Neural progenitor cell (in vitro differentiated cells): ENCODE measurements around the gene ZC2HC1C. TPM values are rescaled to one million over a fixed set of nuclear protein-coding genes. Genes with fewer than 3 reads are reported as not detected.

Experiments used
- DNase-seq: peaks from one replicate; pipeline ENCODE4 v3.0.0-alpha.2; 2016; ENCODE audit warnings: low spot score
- H2AFZ ChIP-seq: fragments of 200-600 bp; sonication (generic); replicated peaks from 2 replicates; pipeline ENCODE4 v1.6.1; 2016; ENCODE audit warnings: antibody characterized with exemption
- H3F3A ChIP-seq: fragments of 200-600 bp; sonication (generic); 2 replicates; pipeline ENCODE4 v1.6.1; 2016; ENCODE audit warnings: antibody characterized with exemption, low read depth
- H3K27ac ChIP-seq: fragments of 200-600 bp; sonication (generic); 2 replicates; pipeline ENCODE4 v1.5.1; 2016; ENCODE audit warnings: mild to moderate bottlenecking
- H3K27me3 ChIP-seq: fragments of 200-600 bp; sonication (generic); 2 replicates; pipeline ENCODE4 v1.6.1; 2016; ENCODE audit warnings: mild to moderate bottlenecking, moderate library complexity
- H3K36me3 ChIP-seq: fragments of 200-600 bp; sonication (generic); 2 replicates; pipeline ENCODE4 v1.5.1; 2016
- H3K4me1 ChIP-seq: fragments of 200-600 bp; sonication (generic); 2 replicates; pipeline ENCODE4 v1.6.1; 2016; ENCODE audit warnings: mixed run types
- H3K4me2 ChIP-seq: fragments of 200-600 bp; sonication (generic); 2 replicates; pipeline ENCODE4 v1.6.1; 2016
- H3K4me3 ChIP-seq: fragments of 200-600 bp; sonication (generic); 2 replicates; pipeline ENCODE4 v1.5.1; 2016
- H3K79me2 ChIP-seq: fragments of 200-600 bp; sonication (generic); 2 replicates; pipeline ENCODE4 v1.6.1; 2016; ENCODE audit warnings: low read depth
- H3K9ac ChIP-seq: fragments of 200-600 bp; sonication (generic); 2 replicates; pipeline ENCODE4 v1.6.1; 2016
- H3K9me3 ChIP-seq: fragments of 200-600 bp; sonication (generic); 2 replicates; pipeline ENCODE4 v1.5.1; 2016; ENCODE audit warnings: low read depth
- H4K20me1 ChIP-seq: fragments of 200-600 bp; sonication (generic); 2 replicates; pipeline ENCODE4 v1.6.1; 2016; ENCODE audit warnings: low read depth
- H3K27ac Mint-ChIP-seq: 3 replicates; pipeline ENCODE4 v1.8.0; 2021; ENCODE audit warnings: mixed read lengths
- H3K27me3 Mint-ChIP-seq: 2 replicates; pipeline ENCODE4 v1.8.0; 2022; ENCODE audit warnings: low read depth, mild to moderate bottlenecking, inconsistent platforms, moderate library complexity, mixed read lengths; ENCODE audit not compliant: insufficient read depth
- H3K36me3 Mint-ChIP-seq: 3 replicates; pipeline ENCODE4 v1.8.0; 2021; ENCODE audit warnings: mixed read lengths
- H3K4me1 Mint-ChIP-seq: 3 replicates; pipeline ENCODE4 v1.8.0; 2021; ENCODE audit warnings: mixed read lengths
- H3K4me3 Mint-ChIP-seq: 3 replicates; pipeline ENCODE4 v1.8.0; 2021; ENCODE audit warnings: mild to moderate bottlenecking, moderate library complexity, mixed read lengths
- H3K9me3 Mint-ChIP-seq: 3 replicates; pipeline ENCODE4 v1.8.0; 2020; ENCODE audit warnings: mixed read lengths
- EZH2 ChIP-seq: fragments of 200-600 bp; sonication (generic); IDR thresholded peaks from 2 replicates; pipeline ENCODE4 v1.6.1; 2017; ENCODE audit warnings: antibody characterized with exemption, mild to moderate bottlenecking, moderate library complexity
- EZH2phosphoT487 ChIP-seq: fragments of 200-600 bp; sonication (generic); IDR thresholded peaks from 2 replicates; pipeline ENCODE4 v1.6.1; 2017; ENCODE audit warnings: antibody characterized with exemption
- total RNA-seq: library from RNA; depleted of rRNA; stranded (reverse); fragments of >200 nt; gene quantifications from 2 replicates; pipeline ENCODE4 v1.2.3, GENCODE V29; 2015; ENCODE audit warnings: low replicate concordance
- TF ChIP-seq, protein P1 (sequence below): fragments of 200-600 bp; sonication (generic); IDR thresholded peaks from 2 replicates; pipeline ENCODE4 v1.5.1; 2017; ENCODE audit warnings: antibody characterized with exemption, mild to moderate bottlenecking

The ZC2HC1C gene
- total RNA-seq, 1 donor from 2014 or later: 0.94 TPM

DNA sequence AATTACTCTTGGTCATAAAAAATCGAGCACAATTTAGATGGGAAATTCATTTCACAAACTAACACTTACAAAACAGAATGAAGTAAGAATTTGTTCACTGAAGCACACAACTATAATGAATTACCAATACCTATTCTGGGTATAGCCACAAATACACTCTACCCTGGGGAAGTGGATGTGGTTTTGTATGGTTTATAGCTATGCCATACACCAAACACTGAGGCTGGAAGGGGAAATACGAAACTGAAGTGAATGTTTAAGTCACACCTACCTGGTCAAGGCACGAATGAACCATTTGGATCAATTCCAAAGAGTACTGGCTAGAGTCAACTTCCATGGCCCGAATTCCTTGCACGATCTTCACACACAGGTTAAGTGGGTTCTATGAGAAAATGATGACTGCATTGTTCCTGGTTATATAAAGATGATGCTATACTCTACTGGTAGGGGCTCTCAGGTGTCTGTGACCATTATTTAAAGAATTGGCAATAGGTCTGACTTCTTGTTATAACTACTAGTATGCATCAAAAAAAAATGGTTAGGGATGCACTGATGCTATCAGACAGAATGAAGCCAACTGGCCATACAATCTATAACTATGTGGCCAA lies 44.6 kb downstream of the ZC2HC1C start:
- Mint-ChIP-seq H3K4me1 (no peaks in the 10 kb centered on the region), H3K4me3 (no peak overlapping the region), H3K36me3 (peaks cover 35% of the 10 kb centered on the region), H3K27me3 (no peaks in the 10 kb centered on the region), H3K27ac (no peak overlapping the region), H3K9me3 (no peaks in the 10 kb centered on the region)
- Histone ChIP-seq H3K4me2 (no peak overlapping the region), H4K20me1 (no peaks in the 10 kb centered on the region), H3K27me3 (no peaks in the 10 kb centered on the region), H2AFZ (no peak overlapping the region), H3K9me3 (no peaks in the 10 kb centered on the region), H3K27ac (no peak overlapping the region), H3K79me2 (no peaks in the 10 kb centered on the region), H3K36me3 (no peaks in the 10 kb centered on the region), H3F3A (no peaks in the 10 kb centered on the region), H3K9ac (no peak overlapping the region), H3K4me3 (no peak overlapping the region), H3K4me1 (no peaks in the 10 kb centered on the region)
- no peak for DNase-seq
- TF ChIP-seq EZH2phosphoT487 (no peak), EZH2 (no peak)
- TF ChIP-seq, protein P1, sequence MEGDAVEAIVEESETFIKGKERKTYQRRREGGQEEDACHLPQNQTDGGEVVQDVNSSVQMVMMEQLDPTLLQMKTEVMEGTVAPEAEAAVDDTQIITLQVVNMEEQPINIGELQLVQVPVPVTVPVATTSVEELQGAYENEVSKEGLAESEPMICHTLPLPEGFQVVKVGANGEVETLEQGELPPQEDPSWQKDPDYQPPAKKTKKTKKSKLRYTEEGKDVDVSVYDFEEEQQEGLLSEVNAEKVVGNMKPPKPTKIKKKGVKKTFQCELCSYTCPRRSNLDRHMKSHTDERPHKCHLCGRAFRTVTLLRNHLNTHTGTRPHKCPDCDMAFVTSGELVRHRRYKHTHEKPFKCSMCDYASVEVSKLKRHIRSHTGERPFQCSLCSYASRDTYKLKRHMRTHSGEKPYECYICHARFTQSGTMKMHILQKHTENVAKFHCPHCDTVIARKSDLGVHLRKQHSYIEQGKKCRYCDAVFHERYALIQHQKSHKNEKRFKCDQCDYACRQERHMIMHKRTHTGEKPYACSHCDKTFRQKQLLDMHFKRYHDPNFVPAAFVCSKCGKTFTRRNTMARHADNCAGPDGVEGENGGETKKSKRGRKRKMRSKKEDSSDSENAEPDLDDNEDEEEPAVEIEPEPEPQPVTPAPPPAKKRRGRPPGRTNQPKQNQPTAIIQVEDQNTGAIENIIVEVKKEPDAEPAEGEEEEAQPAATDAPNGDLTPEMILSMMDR: no peak

DNA sequence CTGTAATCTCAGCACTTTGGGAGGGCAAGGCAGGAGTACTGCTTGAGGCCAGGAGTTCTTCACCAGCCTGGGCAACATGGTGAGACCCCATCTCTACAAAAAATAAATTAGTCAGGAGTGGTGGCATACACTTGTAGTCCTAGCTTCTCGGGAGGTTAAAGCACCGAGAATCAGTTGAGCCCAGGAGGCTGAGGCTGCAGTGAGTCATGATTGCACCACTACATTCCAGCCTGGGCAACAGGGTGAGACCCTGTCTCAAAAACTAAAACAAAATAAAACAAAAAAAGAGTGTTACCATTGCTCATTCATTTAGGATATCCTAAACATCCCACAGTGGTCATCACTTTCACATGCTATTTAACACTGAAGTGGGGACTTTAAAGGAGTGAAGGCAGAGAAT lies 49.6 kb downstream of the ZC2HC1C start:
- H3K27me3 ChIP-seq: no peaks in the 10 kb centered on the region
- H3K4me2 ChIP-seq: no peak overlapping the region
- TF ChIP-seq, protein P1: no peak
- TF ChIP-seq EZH2: no peak
- TF ChIP-seq EZH2phosphoT487: no peak
- no peaks in the 10 kb centered on the region for H4K20me1 ChIP-seq
- H3K27ac Mint-ChIP-seq: no peak overlapping the region
- H3K27ac ChIP-seq: no peak overlapping the region
- H3F3A ChIP-seq: no peaks in the 10 kb centered on the region
- H3K9me3 Mint-ChIP-seq: no peaks in the 10 kb centered on the region
- no peaks in the 10 kb centered on the region for H3K36me3 ChIP-seq
- H3K36me3 Mint-ChIP-seq: peaks cover 18% of the 10 kb centered on the region
- no peak overlapping the region for H3K4me3 ChIP-seq
- no peaks in the 10 kb centered on the region for H3K4me1 Mint-ChIP-seq
- no peak overlapping the region for H3K9ac ChIP-seq
- no peak for DNase-seq
- H3K27me3 Mint-ChIP-seq: no peaks in the 10 kb centered on the region
- H2AFZ ChIP-seq: no peak overlapping the region
- no peaks in the 10 kb centered on the region for H3K79me2 ChIP-seq
- H3K4me3 Mint-ChIP-seq: no peak overlapping the region
- no peaks in the 10 kb centered on the region for H3K4me1 ChIP-seq
- no peaks in the 10 kb centered on the region for H3K9me3 ChIP-seq

DNA sequence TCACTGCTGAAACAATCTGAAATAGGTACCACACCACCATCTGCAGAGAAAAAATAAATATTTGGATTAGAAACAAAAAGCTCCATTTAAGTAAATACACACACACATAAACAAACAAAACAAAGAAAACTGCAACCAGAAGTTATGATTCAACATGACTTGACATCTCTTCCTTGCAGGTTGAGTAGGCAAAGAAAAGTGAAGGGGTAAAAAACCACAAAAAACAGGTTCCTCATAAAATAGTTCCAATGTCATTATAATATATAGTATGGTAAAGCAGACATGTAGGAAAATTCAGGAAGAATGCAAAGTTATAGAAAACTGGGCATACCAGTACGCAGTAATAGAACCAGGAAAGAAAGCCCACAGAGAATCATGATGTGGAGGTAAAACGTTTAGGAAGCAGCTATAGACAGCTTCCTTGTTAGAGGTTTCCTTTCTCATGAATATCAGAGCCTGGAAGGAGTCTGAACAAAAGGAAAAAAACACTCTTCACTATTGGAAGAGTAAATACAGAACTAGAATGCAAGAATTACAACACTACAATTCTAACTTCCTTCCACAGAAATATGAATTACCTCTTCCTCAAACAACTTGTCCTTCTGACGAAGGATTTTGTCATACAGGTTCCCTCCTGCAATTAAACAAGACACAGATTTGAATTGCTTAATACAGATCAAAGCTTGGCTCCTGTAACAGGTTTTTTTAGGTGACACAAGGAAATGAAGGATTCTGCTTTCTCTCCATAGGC lies 51.3 kb downstream of the ZC2HC1C start:
- TF ChIP-seq EZH2 (no peak), EZH2phosphoT487 (no peak)
- TF ChIP-seq, protein P1: no peak
- Histone ChIP-seq H3K9me3 (no peaks in the 10 kb centered on the region), H3K4me3 (no peak overlapping the region), H2AFZ (no peak overlapping the region), H3F3A (no peaks in the 10 kb centered on the region), H3K4me1 (no peaks in the 10 kb centered on the region), H3K27ac (no peak overlapping the region), H4K20me1 (no peaks in the 10 kb centered on the region), H3K4me2 (no peak overlapping the region), H3K79me2 (no peaks in the 10 kb centered on the region), H3K27me3 (no peaks in the 10 kb centered on the region), H3K36me3 (no peaks in the 10 kb centered on the region), H3K9ac (no peak overlapping the region)
- H3K9me3 Mint-ChIP-seq: no peaks in the 10 kb centered on the region
- no peaks in the 10 kb centered on the region for H3K27me3 Mint-ChIP-seq
- no peak for DNase-seq
- H3K36me3 Mint-ChIP-seq: peaks cover 15% of the 10 kb centered on the region
- no peak overlapping the region for H3K27ac Mint-ChIP-seq
- no peak overlapping the region for H3K4me3 Mint-ChIP-seq
- peaks cover 6% of the 10 kb centered on the region for H3K4me1 Mint-ChIP-seq
